DMS114 treated with DMSO at 0.1 percent for 48 hours (cell line): Measurements from ENCODE around the gene ZBTB12.
A peak's percentile ranks its signal among the peaks of the same experiment; 100 is the strongest.
"Not testable (repeated sequence)": the region's sequence is repeated elsewhere in the genome, so short reads cannot be mapped to it uniquely, and the experiment has no call there.

Experiments
- DNase-seq: peaks from one replicate; lab custom pipeline; 2025; ENCODE audit not compliant: unreplicated experiment; lab: John Stamatoyannopoulos, UW

The ZBTB12 gene

GRCh38 chr6:31901953-31902643, at the start of gene ZBTB12:
Gene ZBTB12, minus strand, starts transcription at chr6:31902086. Its CDS starts 781 bp downstream, at chr6:31901305.
- DNase-seq = peak; percentile 93

- no peak for DNase-seq
Observed at GRCh38 chr6:31949926-31950548, 48.2 kb upstream of the ZBTB12 start.

GRCh38 chr6:31948753-31949413, 47.0 kb upstream of the ZBTB12 start:
- no peak for DNase-seq

GRCh38 chr6:31948306-31948705, 46.4 kb upstream of the ZBTB12 start:
- no peak for DNase-seq

- DNase-seq = no peak
Observed at GRCh38 chr6:31947864-31948263, 46.0 kb upstream of the ZBTB12 start.

- DNase-seq = no peak
Observed at GRCh38 chr6:31947070-31947675, 45.3 kb upstream of the ZBTB12 start.

GRCh38 chr6:31946370-31946885, 44.5 kb upstream of the ZBTB12 start:
- DNase-seq = no peak

GRCh38 chr6:31945507-31946369, 43.9 kb upstream of the ZBTB12 start, which contains the start of gene CFB:
Gene CFB, plus strand, starts transcription at chr6:31946095. Its CDS starts 127 bp downstream, at chr6:31946222.
- no peak for DNase-seq

GRCh38 chr6:31945154-31945506, 43.2 kb upstream of the ZBTB12 start:
- no peak for DNase-seq

GRCh38 chr6:31943742-31944141, 41.9 kb upstream of the ZBTB12 start:
- no peak for DNase-seq

- DNase-seq = no peak
Observed at GRCh38 chr6:31940256-31940664, 38.4 kb upstream of the ZBTB12 start.

- no peak for DNase-seq
Observed at GRCh38 chr6:31935823-31936222, 33.9 kb upstream of the ZBTB12 start.

GRCh38 chr6:31935021-31935420, 33.1 kb upstream of the ZBTB12 start:
- no peak for DNase-seq

- DNase-seq = no peak
Observed at GRCh38 chr6:31933537-31933936, 31.7 kb upstream of the ZBTB12 start.

- DNase-seq = not testable (repeated sequence)
Observed at GRCh38 chr6:31932137-31932536, 30.3 kb upstream of the ZBTB12 start.

- DNase-seq = no peak
Observed at GRCh38 chr6:31930962-31931361, 29.1 kb upstream of the ZBTB12 start.

- no peak for DNase-seq
Observed at GRCh38 chr6:31928672-31928939, 26.7 kb upstream of the ZBTB12 start.

- DNase-seq = no peak
Observed at GRCh38 chr6:31927863-31928671, 26.2 kb upstream of the ZBTB12 start.

GRCh38 chr6:31927242-31927862, 25.5 kb upstream of the ZBTB12 start, which contains the start of gene C2:
Gene C2, plus strand, starts transcription at chr6:31927717. Its CDS starts 36 bp downstream, at chr6:31927753.
- DNase-seq = no peak
